C4-2B (cell line): ENCODE measurements around the gene RPL28.

Experiments used
- H3K27ac ChIP-seq: fragments of 450-650 bp; 2 replicates; pipeline ENCODE4 v1.5.1; 2017
- CTCF ChIP-seq: fragments of 450-650 bp; conservative IDR thresholded peaks from 2 replicates; pipeline ENCODE4 v1.5.1; 2017; ENCODE audit warnings: mild to moderate bottlenecking
- ZFX ChIP-seq: fragments of 450-650 bp; IDR thresholded peaks from 2 replicates; pipeline ENCODE4 v1.6.1; 2017

RPL28 gene

DNA sequence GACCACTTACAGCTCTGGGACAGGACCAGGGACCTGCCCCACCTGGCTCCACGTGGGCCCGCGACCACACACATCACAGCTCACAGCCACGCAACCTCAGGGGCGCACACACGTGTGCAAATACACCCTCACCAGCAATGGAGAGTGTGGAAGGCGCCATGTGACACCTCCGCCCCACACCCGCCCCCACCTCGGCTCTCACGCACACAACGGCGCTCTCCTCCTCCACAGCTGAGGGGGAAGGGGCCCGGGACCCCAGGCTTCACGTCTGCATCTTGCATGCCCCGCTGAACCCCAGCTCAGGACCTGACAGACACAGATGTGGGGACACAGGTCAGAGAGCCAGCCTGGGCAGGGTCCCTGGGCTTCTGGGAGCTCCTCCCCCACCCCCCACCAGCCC is 63.7 kb downstream of the RPL28 start:
- H3K27ac ChIP-seq: no peak overlapping the region
- no peak for TF ChIP-seq CTCF
- no peak for TF ChIP-seq ZFX

DNA sequence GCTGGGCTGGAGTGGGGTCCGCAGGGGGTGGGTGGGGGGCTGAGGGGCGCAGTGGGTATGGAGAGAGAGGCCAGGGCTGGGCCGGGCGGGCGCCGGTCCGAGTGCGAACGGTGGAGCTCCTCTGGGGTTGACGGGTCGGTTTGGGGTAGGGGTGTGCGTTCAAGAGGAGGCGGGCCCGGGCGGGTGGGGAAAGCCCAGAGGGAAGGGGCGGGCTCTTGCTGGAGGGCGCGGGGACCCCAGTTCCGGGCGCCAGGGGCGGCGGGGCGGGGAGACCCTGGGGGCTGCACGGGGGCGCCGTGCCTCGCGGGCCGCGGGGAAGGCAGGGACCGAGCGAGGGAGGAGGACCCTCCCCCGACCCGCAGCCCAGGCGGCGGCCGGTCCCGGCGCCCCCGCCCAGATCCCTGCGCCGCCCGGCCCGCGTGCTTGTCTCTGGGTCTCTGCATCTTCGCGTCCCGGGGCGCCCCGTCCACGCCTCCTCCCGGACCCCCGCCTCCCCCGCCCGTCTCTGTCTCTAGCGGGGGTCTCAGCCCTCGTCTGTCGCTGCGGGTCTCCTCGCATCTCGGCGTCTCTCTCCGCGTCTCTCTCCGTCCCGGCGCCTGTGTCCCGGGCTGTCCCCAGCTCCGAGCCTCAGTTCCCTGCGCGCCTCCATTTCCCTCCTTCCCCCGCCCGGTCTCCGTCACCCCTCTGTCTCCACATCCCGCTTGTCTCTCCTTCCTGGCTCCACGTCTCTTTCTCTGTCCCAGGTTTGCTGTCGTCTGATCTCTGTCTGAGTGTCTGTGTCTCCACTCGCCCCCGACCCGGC is 65.6 kb downstream of the RPL28 start:
- H3K27ac ChIP-seq: no peak overlapping the region
- TF ChIP-seq CTCF: no peak
- TF ChIP-seq ZFX: no peak

DNA sequence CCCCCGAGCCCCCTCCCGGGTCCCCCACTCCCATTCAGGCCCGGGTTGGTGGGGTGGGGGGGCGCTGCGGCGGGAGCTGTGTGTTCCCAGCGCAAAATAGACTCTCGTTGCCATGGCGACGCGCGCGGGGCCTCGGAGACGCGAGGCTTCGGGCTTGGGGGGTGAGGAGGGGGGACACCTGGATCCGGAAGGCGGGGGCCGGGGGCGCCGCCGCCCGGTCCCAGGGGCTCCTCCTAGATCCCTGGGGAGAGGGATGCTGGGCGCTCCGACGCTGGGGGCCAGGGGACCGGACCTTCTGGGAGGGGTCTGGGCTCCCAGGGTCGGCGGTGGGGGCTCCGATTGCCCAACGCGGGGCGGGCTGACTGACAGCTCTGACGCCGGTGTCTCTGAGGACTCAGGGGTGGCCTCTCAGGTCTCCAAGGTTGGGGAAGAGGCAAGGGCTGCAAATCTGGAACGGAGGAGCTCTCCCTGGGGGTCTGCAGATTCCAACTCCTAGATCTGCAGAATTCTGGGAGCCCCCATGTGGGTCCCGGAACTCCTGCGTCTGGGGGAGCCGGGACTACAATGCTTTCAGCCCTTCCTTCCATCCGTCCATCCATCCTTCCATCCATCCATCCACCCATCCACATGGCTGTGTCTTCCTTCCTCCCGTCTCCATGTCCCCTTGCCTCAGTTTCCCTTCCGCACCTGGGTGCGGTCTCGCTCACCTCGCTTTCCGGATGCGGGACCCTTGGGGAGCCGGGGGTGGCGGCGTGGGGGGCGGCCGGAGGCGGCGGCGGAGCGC is 66.4 kb downstream of the RPL28 start:
- TF ChIP-seq CTCF (no peak), ZFX (no peak)
- H3K27ac ChIP-seq: no peak overlapping the region
